CD4-positive, alpha-beta T cell treated with Interleukin-6 at 100 ng/mL for 8 hours (primary cell): ENCODE data around the gene GUCA1A.
"Not testable (repeated sequence)": the region's sequence is repeated elsewhere in the genome, so short reads cannot be mapped to it uniquely, and the experiment has no call there.

Source experiments
- DNase-seq: peaks from one replicate; pipeline ENCODE4 v3.0.0-alpha.2; 2020; ENCODE audit warnings: mixed read lengths, low spot score

GUCA1A gene

DNA sequence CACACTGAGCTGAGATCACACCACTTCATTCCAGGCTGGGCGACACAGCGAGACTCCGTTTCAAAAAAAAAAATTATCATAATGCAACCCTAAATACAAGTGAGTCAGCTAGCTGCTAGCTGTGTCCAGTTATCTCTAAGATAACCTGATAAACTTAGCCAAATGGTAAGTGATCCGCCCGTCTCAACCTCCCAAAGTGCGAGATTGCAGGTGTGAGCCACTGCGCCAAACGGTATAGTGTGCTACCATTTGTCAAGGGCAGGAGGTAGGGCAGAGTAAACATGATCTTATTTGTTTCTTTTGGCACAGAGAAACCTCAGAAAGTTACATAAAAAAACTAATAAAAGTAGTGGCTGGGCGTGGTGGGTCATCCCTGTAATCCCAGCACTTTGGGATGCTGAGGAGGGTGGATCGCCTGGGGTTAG, 26.0 kb upstream of the GUCA1A start:
- DNase-seq: no peak

DNA sequence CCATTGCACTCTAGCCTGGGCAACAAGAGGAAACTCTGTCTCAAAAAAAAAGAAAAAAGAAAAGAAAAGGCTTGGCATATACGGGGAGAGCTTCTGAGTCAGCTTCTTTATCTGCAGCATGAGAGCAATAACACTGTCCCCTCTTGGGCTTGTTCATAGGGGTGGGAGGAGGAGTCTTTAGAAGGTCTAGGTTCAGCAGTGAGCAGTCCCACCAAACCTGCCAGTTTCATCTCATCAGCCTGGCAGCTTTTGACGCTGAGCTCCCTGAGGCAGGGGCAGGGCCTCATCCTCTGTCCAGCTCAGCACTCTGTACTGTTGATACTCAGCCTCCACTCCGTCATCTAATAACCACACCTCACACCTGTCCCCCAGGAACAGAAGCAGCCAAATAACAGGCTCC, 25.1 kb upstream of the GUCA1A start:
- no peak for DNase-seq

DNA sequence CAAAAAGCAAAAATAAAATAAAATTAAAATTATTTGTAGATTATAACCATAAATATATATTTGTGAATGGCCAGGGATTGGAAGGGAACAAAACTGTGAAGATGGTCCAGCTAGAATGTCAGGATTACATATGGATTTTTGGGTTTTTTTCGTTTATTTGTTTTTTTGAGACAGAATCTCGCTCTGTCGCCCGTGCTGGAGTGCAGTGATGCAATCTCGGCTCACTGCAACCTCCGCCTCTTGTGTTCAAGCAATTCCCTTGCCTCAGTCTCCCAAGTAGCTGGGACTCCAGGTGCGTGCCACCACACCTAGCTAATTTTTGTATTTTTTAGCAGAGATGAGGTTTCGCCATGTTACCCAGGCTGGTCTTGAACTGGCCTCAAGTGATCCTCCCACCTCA, 22.9 kb upstream of the GUCA1A start:
- no peak for DNase-seq

DNA sequence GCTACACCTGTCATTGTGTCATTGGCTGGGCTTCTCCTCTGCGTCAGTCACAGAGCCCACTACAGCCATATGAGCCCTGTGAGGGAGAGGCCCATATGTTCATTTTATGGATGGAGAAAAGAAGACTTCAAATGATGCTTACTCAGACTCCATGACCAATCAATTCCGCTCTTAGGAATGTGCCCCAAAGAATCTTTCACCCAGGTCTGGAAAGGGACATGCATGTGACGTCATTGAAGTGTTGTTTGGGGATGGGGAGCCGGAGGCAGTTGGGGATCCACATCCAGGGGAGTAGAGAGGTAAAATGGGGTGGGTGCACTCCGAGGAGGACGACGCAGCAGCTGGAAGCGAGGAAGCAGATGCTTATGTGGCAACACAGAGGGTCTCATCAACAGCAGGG, 21.1 kb upstream of the GUCA1A start:
- DNase-seq: no peak

DNA sequence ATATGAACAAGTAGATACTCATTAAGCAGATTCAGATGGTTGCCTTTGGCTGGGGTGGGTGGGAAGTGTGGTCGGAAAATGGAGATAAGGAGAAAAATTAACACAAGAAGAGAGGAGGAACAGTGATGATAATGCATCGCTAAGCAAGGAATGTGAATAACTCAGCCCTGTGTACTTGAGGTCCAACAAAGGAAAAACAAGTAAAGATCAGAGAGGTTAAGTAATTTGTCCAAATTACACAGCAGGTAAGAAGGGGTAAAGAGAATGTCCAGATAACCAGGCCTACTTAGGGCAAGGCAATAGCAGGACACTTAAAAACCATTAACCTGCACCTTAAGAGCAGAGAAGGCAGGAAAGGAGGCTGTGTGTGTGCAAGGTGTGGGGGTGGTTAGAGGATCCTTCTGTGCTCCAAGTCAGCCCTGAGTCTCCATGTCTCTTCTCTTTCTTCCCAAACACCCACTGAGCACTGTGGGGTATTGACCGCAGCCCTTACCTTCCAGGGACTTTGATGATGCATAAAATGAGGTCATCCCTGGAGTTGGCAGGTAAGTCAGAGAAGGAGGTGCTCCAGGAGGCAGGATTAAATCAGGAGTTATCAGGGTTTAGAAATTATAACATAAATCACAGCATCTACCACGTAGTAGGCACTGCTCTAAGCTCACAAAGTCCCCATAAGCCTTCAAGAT, 20.5 kb upstream of the GUCA1A start:
- DNase-seq: not testable (repeated sequence)

DNA sequence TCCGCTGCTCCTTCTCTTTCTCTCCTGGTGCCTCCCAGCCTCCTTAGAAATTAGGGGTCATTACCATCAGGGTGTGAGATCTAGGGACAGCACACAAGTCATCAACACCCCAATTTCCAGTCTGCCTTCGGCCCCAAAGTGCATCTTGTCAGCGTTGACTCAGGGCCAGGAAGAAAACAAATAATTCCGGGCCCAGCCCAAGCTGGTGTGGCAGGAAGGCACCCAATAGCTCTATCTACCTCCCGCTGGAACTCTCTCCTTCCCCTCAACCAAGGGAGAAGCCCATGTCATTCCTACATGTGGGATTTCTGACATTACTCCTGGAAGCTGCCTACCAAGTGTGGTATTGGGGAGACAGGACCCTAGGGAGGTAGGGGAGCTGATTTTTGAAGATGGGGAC, 19.2 kb upstream of the GUCA1A start:
- DNase-seq: no peak

DNA sequence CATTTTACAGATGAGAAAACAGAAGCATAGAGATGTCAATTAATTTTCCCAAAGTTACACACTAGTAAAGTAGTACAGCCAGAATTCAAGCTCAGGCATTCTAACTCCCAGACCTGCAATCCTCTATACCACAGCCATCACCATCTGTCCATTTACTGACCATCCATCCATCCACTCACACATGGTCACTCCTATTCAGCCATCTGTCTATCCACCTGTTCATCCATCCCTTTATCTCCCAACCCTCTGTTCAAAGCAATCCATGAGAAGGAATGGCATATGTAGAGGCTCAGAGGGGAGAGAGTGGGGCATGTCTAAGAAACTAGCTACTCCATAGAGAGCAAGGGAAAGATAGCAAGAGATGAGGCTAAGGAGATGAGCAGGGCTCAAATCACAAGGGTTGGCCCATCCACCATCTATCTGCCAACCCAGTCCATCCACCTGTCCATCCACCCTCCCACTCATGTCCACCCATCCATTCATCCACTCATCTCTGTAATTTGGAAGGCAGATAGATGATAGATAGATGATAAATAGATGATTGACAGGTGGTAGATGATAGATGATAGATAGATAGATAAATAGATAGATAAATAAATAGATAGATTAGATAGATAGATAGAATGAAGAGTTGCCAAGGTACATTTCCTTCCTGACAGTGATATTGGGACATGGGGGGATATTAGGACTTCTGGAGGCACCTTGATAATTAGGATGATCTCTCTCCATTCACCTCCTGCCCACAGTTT, 18.5 kb upstream of the GUCA1A start:
- no peak for DNase-seq

DNA sequence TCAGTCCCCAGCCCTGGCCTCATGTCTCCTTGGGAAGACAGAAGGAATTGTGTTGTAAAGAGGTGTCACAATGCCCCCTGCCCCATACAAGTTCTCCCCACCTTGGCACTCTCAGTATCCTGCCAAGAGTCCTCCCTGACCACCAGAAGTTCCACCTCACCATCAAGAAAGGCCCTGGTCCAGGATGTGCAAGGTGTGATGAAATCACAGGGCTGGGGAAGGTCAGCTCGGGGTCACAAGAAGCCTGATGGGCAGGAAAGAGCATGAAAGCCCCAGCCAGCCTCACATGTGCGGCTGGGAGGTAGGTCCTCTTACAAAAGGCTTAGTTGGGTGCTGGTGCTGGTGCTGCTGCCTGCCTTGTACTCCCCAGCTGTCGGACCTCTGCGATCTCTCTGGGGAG, 17.9 kb upstream of the GUCA1A start:
- no peak for DNase-seq

DNA sequence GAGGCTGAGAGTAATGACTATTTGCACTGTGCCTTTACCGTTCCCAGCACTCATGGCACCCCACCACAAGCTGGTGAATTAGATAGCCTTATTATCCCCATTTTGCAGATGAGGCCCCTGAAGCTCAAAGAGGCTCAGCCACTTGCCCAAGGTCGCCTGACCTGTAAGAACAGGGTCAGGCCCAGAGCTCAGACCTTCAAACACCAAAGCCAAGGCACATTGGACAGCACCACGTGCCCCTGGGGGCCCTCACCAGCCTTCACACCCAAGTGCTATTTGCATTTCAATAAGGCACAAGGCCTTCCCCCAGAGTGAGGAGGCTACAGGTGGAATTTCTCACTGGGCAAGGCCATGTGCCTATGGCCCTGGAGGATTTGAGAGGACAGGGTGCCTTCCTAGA, 16.5 kb upstream of the GUCA1A start:
- no peak for DNase-seq

DNA sequence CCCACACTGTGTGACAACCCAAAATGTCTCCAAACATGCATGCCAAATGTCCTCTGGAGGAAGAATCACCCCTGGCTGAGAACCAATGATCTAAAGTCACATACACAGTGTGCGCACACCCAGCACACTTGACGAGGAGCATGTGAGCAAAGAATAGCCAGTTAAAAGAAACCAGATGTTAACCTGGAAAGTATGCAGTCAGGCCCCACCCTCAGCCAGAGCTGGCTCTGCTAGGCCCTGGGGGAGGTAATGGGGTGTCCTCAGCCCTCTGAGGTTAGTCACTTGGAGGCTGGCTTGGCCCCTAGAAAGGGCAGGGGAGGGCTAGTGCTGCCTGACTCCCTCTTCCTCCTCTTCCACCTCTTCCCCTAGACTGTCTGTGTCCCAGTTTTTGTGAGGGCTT, 15.2 kb upstream of the GUCA1A start:
- DNase-seq: no peak

DNA sequence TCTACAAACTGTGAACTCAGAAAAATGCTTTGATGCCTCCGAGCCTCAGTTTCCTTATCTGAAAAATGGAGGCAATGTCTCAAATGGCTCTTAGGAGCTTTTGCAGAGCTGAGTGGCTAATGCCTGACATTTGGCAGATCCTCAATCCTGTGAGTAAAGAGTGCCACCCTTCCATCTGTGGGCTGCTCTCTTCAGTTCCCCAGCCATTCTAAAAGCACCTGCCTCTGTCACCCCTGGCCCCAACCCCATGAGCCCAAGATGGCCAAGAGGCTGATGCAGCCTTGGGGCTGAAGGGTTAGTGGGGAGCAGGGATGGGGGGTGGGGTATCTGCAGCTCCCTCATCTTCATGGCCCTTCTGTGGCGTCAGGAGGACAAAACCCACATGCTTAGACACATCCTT, 14.5 kb upstream of the GUCA1A start:
- DNase-seq: no peak

DNA sequence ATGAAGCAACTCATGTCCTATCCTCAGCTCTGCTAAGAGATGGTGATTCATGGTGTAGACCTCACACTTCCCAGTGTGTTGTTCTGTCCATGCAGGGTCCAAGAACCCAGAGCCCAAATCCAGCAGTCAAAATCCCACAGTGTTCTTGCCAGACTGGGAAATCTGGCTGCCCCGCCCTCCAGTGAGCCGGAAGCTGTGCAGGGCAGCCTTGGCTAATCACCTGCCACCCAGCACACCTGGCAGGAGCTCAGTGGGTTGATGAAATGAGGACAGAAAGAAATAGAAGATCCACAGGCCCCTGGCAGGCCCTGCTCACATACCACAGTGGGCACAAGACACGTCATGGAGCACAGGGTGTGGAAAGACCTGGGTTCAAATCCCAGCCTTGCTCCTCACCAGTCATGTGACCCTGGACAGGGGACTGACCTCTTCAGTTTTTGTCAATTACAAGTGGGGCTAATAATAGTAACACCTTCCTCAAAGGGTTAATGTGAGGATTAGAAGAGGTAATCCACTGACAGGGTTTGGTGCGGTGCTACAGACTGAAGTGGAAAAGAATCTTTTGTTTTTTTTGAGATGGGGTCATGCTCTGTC, 13.6 kb upstream of the GUCA1A start:
- DNase-seq: no peak

DNA sequence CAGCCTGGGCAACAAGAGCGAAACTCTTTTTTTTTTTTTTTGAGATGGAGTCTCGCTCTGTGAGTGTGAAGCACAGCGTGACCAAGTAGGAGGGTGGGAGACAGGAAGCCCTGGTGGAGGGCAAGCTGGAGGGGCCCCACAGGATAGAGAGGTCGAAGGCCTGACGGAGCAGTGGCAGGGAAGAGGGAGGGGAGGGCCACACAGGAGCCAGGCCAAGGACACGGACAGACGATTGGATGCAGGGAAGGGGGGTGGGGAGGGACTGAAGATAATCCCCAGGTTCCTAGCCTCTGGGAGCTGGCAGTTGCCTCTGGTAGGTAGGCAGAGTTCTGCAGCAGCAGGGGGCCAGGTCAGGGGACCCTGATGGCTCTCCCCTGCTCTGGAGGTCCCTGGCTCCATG, 10.8 kb upstream of the GUCA1A start:
- no peak for DNase-seq

DNA sequence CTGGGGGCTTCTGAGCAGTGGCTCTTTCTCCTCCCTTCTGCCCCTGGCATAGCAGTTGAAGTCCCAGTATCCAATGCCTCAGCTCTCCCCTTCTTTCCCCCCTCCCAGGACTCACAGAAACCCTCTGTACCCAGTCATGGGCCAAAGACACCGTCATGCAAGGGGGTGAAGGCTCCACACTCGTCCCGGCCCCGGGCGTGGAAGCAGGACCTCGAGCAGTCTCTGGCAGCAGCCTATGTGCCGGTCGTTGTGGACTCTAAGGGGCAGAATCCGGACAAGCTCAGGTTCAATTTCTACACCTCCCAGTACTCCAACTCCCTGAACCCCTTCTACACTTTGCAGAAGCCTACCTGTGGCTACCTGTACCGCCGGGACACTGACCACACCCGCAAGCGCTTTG, 10.4 kb upstream of the GUCA1A start:
- DNase-seq: no peak

DNA sequence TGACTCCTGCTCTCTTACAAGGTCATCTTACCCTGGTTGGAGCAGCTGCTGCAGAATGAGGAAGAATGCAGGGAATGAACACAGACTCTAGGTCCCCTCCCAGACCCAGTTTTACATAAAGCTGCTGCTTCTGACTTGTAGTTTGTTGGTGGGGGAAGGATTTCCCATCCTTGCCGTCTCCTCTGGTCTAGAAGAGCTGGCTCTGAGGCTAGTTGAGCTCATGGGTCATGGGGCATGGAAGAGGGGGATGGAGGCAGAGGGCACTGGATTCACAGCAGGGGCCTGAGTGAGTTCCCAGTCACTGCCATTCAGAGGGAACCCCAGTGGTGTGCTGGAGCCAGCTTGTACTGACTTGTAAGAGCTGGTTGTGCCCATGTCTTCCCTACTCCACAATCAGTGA, 9.2 kb upstream of the GUCA1A start:
- DNase-seq: no peak

DNA sequence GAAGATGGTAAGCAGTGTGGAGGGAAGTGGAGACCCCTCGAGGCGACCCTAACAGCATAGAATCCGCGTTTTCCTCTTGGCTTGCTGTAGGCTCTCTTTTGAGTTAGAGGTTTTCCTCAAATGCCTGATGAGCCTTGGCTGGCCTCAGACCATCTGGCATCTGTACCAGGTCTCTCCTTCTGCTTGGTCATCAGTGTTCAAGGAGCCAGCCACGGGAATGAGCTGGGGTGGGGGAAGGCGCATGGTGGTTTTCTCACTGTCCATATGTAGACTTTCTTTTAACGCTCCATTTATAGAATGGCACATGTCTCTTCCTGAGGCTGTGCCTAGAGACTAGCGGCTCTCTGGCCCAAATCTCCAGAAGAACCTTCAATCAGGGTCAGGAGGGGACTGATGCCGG, 8.1 kb upstream of the GUCA1A start:
- no peak for DNase-seq

DNA sequence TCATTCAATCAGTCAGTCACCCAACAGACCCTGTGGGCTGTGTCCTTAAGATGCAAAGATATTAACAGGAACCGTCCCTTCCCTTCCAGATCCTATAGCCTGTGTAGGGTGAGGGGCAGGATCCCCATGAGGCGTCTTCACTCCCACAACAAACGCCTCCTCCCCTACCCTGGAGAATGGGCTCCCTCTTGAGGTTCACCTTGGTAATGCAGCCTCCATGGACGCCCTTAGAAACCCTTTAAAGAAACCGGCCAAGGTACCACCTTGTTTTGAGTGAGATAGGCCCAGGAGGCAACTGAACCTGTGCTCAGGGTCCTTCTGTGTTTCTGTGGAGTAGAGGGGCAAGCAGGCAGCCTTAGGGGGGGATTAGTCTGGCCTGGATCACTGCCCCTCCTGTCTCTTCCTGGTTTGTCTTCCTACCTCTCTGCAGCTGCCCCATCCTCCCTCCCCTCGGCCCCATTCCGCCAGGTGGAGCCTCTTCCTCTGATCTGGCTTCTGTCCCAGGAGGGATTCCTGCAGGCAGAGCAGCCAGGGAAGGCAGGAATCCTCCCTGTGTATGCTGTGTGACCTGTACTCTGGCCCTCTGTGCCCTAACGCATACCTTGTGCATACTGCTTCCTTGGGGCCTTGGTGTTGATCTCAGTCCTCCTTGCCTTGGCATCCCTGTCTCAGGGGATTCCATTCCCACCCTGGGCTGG, 6.6 kb upstream of the GUCA1A start:
- DNase-seq: peak; percentile 67

DNA sequence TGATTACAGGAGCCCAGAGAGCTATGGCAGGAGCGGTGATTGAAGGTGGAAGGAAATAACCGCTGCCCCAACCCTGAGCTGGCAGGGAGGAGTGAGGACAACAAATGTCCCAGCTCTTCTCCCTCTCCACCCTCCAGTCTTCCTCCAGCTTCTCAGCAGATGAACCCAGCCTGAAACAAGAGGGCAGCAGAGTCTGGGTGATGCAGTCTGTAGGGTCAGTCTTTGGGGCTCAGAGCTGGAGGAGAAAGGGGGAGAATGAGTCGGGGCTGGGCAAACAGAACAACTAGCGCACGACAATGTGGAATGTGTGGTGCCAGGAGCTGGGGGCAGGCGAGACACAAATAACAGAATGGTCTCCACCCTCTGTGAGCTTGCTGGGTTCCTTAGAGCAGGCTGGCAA, 4.5 kb upstream of the GUCA1A start:
- DNase-seq: no peak

DNA sequence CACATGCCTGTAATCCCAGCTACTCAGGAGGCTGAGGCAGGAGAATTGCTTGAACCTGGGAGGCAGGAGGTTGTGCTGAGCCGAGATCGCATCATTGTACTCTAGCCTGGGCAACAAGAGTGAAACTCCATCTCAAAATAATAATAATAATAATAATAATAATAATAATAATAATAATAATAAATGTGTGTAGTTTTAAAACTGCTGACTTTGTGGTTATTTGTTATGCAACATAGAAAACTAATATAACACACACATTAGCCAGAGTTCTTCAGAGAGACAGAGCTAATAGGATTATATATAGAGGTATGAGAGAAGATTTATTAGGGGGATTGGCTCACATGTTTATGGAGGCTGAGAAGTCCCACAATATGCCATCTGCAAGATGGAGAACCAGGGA, 3.4 kb upstream of the GUCA1A start:
- not testable (repeated sequence) for DNase-seq

DNA sequence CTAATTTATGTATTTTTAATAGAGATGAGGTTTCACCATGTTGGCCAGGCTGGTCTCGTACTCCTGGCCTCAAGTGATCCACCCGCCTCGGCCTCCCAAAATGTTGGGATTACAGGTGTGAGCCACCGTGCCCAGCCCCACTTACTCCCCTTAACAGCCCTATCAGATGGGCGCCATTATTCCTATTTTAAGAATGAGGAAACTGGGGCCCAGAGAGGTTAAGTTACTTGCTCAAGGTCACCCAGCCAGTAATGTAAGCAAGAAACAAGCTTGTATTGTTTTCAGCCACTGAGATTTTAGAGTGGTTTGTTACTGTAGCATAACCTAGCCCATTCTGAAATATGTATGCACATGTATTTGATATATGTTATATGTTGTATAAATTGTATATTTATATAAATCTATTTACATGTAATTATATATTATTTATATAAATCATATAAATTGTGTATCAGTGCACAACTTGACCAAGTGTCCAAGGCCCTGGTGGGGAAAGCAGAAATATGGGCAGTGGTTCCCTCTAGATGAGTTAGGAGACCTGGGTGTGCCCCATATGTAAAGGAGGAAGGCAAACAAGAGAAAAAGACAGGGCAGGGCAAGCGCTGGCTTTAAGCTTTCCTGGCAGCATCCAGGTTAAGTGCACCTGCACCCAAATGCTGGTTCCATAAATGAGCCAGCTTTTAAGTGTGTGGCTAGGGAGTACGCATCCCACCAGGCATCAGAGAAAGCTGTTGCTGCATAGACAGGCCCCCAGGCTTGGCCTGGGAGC, 1.2 kb upstream of the GUCA1A start:
- no peak for DNase-seq

DNA sequence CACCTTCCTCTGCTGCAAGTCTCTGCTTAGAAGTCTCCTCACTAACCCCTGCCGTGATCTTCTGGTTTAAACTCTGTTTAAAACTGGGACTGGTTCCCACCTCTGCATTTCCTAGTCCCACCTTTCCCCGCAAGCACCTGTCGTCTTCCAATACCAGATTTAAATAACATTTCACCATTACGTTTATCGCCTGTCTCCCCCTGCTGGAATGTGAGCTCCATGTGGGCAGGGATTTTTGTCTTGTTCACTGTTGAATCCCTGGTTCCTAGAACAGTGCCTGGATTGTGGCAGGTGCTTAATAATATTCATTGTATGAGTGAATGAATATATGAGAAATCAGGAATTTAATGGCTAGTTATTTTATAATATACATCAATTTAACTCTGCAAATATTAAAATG, 2.7 kb downstream of the GUCA1A start:
- DNase-seq: no peak

DNA sequence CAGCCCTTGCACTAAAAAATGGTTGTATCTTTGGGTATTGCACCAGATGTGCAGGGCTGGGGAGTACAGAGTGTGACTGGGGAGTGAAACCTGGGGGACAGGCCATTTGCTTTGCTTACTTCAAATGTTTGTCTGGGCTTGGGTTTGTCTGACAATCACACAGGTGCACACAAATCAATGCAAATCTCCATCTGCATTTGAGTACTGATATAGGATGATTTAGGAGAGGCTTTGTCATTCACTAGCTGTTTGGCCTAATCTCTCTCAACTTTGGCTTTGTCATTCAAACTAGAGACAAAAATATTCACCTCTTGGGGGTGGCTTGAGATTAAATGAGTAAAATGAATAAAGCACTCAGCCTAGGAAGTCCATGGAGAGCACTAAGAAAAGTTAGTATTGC, 3.8 kb downstream of the GUCA1A start:
- DNase-seq: no peak
